Lung (tissue), 12 donors: ENCODE measurements around the gene ATXN1. TPM values are rescaled to one million over a fixed set of nuclear protein-coding genes. Genes with fewer than 3 reads are reported as not detected.
"Not testable (repeated sequence)": the region's sequence is repeated elsewhere in the genome, so short reads cannot be mapped to it uniquely, and the experiment has no call there.

ENCODE experiments used
- ATAC-seq: fragments of 200-7000 bp; cut with Tn5 transposase; one replicate; pipeline ENCODE4 v1.9.1; 2020; ENCODE audit warnings: moderate number of reproducible peaks; ENCODE audit not compliant: insufficient read depth, low FRiP score
- DNase-seq, 3 donors: peaks; one replicate each; pipeline ENCODE4 v3.0.0-alpha.2; 2013 to 2017
- H3K27ac ChIP-seq, 2 donors: one replicate each; pipeline ENCODE4 v1.5.1; 2013; ENCODE audit warnings: mild to moderate bottlenecking in 2 of 2, moderate library complexity in 2 of 2, control low read depth in 1 of 2, inconsistent platforms in 1 of 2, low read depth in 1 of 2, low read length in 1 of 2
- H3K27me3 ChIP-seq, 3 donors: one replicate each; pipeline ENCODE4 v1.5.1; 2013; ENCODE audit warnings: low read length in 2 of 3; ENCODE audit not compliant: control insufficient read depth in 3 of 3, insufficient read depth in 3 of 3
- H3K36me3 ChIP-seq, 4 donors: one replicate each; pipeline ENCODE4 v1.5.1; 2013; ENCODE audit warnings: low read length in 4 of 4, mild to moderate bottlenecking in 1 of 4, moderate library complexity in 1 of 4; ENCODE audit not compliant: control insufficient read depth in 4 of 4, insufficient read depth in 4 of 4
- H3K4me1 ChIP-seq, 5 donors: one replicate each; pipeline ENCODE4 v1.5.1; 2013; ENCODE audit warnings: low read length in 5 of 5, mild to moderate bottlenecking in 2 of 5, moderate library complexity in 1 of 5; ENCODE audit not compliant: control insufficient read depth in 5 of 5, insufficient read depth in 5 of 5
- H3K4me3 ChIP-seq: one replicate; pipeline ENCODE4 v1.5.1; 2013; ENCODE audit warnings: mild to moderate bottlenecking, control low read depth, moderate library complexity
- H3K9ac ChIP-seq, 2 donors: one replicate each; pipeline ENCODE4 v1.5.1; 2013; ENCODE audit warnings: low read length in 2 of 2, control low read depth in 1 of 2; ENCODE audit not compliant: insufficient read depth in 1 of 2
- H3K9me3 ChIP-seq, 4 donors: one replicate each; pipeline ENCODE4 v1.5.1; 2013; ENCODE audit warnings: low read length in 3 of 4, mild to moderate bottlenecking in 1 of 4, moderate library complexity in 1 of 4; ENCODE audit not compliant: control insufficient read depth in 4 of 4, insufficient read depth in 3 of 4
- CTCF ChIP-seq: IDR thresholded peaks from 2 replicates; pipeline ENCODE4 v1.5.1; 2012; ENCODE audit warnings: mild to moderate bottlenecking; ENCODE audit errors: control extremely low read depth, extremely low read depth
- WGBS, 2 donors: extraction: QIAGEN DNeasy Blood & Tissue Kit; methylation state at CpG; one replicate each; pipeline ENCODE4 v1.1.7; 2013; 5-methylcytosine and 5-hydroxymethylcytosine counted together
- polyA plus RNA-seq, 2 donors: library from polyadenylated mRNA; stranded (reverse); fragments of 200-250 nt; gene quantifications; one replicate each; pipeline ENCODE4 v1.2.1, GENCODE V29; 2013
- total RNA-seq, 2 donors: library from RNA; depleted of rRNA in 1 of 2; stranded (reverse); fragments of >200 nt in 1 of 2; gene quantifications; one replicate each; pipeline ENCODE4 v1.2.1, GENCODE V29; 2014 to 2021
- donor health status: control.
- donor health status: control.
- donor health status: Bipolar disorder and iron deficiency.
- donor health status: healthy.
- donor health status: DM: yes; HTN: yes; CAD: no.

Gene ATXN1
- total and polyA plus RNA-seq, 4 donors, result 9.7 to 108 (median 34.9) TPM

GRCh38 chr6:16260602-16261001 lies 500.7 kb downstream of the ATXN1 start:
- not testable (repeated sequence) for H3K9me3 ChIP-seq, H3K27ac ChIP-seq, H3K27me3 ChIP-seq, H3K4me1 ChIP-seq, H3K4me3 ChIP-seq, H3K36me3 ChIP-seq, DNase-seq, ATAC-seq, H3K9ac ChIP-seq
- 71 to 77% methylated on average over 6 to 7 of the region's 9 CpGs for WGBS, 2 donors

GRCh38 chr6:16259604-16260003 lies 501.7 kb downstream of the ATXN1 start:
- not testable (repeated sequence) for H3K9me3 ChIP-seq, H3K27me3 ChIP-seq, H3K4me3 ChIP-seq, H3K36me3 ChIP-seq, H3K9ac ChIP-seq, ATAC-seq, DNase-seq, H3K27ac ChIP-seq, H3K4me1 ChIP-seq
- 94 to 95% methylated on average over 2 of the region's 3 CpGs for WGBS, 2 donors

GRCh38 chr6:16258709-16259075 lies 502.6 kb downstream of the ATXN1 start:
- no peak for ATAC-seq
- 84 to 91% methylated on average over 6 of the region's 6 CpGs for WGBS, 2 donors
- H3K4me1 ChIP-seq, result peaks cover 0 to 7% (median 0%) of the 10 kb centered on the region in 5 donors
- peak overlapping the region in 1 of 2 donors; percentile 30 for H3K27ac ChIP-seq
- peaks cover 0 to 6% (median 0%) of the 10 kb centered on the region in 4 donors for H3K36me3 ChIP-seq
- peaks cover 0 to 2% (median 0%) of the 10 kb centered on the region in 4 donors for H3K9me3 ChIP-seq
- no peak overlapping the region for H3K4me3 ChIP-seq
- DNase-seq, result no peak
- no peak for TF ChIP-seq CTCF
- H3K27me3 ChIP-seq, result no peaks in the 10 kb centered on the region
- H3K9ac ChIP-seq, result no peak overlapping the region

- ATAC-seq (no peak), DNase-seq (peak; percentile 29 to 36 (median 32))
- Histone ChIP-seq H3K9me3 (peaks cover 0 to 2% (median 0%) of the 10 kb centered on the region in 4 donors), H3K36me3 (peaks cover 0 to 6% (median 0%) of the 10 kb centered on the region in 4 donors), H3K27me3 (no peaks in the 10 kb centered on the region), H3K4me3 (no peak overlapping the region), H3K27ac (peak overlapping the region in 1 of 2 donors; percentile 38), H3K4me1 (peaks cover 0 to 7% (median 0%) of the 10 kb centered on the region in 5 donors), H3K9ac (no peak overlapping the region)
- no peak for TF ChIP-seq CTCF
- WGBS, 2 donors, result 69 to 73% methylated on average over 7 of the region's 7 CpGs
These were observed 503.1 kb downstream of the ATXN1 start for GRCh38 chr6:16257999-16258708.
